Measurements from ENCODE around the gene SPAG17. TPM values are rescaled to one million over a fixed set of nuclear protein-coding genes. Genes with fewer than 3 reads are reported as not detected.

Gene SPAG17
- polyA plus RNA-seq, 2 donors, result 14.2 to 15.4 TPM

DNA sequence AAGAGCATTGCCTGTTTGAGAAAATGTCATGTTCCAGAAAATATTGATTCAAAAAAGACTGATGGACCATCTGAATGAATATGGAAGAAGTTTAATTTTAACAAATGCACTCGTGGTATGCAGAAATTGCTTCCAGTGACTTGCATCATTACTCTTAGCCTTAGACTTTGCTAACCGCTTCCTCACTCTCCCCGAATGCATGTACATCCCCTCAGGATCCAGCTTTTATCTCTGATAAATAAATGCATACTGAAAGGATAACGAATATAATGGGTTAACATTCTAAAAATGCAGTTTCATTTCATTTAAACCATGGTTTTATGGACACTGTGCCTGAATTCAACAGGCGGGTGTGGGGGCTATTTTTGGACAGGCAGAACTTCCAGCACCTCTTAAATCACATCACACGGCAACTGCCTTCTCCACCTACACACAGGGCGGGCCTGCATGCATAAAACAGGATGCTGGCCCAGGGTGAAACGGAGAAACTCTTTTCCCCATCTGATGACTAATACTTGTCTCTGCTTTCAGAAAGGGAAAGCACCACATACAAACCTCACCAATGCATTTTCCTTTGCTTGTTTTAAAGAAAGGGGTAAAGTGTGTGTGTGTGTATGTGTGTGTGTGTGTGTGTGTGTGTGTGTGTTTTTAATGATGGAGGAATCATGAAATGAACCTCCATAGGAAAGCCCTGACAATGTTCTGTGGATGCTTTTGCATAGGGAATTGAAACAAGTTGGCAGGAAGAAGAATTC is 48.7 kb downstream of the SPAG17 start:
- 29 to 36% methylated on average over 8 of the region's 8 CpGs for WGBS, 2 donors
- H3K36me3 ChIP-seq (ENCODE audit: control insufficient read depth in 2 of 2, insufficient read depth in 2 of 2, low read length in 1 of 2), result no peaks in the 10 kb centered on the region
- no peak overlapping the region for H3K4me3 ChIP-seq (ENCODE audit: low read depth in 1 of 2, low read length in 2 of 2)
- no peaks in the 10 kb centered on the region for H3K4me1 ChIP-seq (ENCODE audit: control insufficient read depth in 2 of 2, insufficient read depth in 2 of 2, low read length in 1 of 2)
- peaks cover 0 to 2% of the 10 kb centered on the region in 2 donors for H3K9me3 ChIP-seq (ENCODE audit: control insufficient read depth in 2 of 2, insufficient read depth in 1 of 2, low read depth in 1 of 2, low read length in 1 of 2)
- no peak overlapping the region for H3K27ac ChIP-seq (ENCODE audit: low read depth in 2 of 2, low read length in 1 of 2)
- H3K27me3 ChIP-seq (ENCODE audit: control insufficient read depth in 1 of 2, insufficient read depth in 2 of 2, low read length in 2 of 2), result no peaks in the 10 kb centered on the region

DNA sequence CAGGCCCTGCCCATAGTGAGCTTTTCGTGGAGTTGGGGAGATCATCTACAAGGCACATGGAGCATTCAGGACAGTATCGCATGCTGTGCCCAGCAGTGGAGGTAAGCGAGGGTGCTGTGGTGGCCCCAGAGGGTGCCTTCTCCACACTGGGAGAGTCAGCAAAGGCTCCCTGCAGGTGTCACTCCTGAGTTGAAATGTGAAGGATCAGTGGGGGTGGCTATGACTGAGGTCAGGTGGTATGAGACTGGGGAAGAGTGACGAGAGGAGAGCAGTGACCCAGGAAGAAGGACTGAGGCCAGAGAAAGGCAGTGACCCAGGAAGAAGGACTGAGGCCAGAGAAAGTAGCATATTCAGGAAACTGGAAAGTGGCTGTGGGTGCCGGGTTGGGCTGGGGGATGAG is 53.0 kb downstream of the SPAG17 start:
- H3K4me3 ChIP-seq (ENCODE audit: low read depth in 1 of 2, low read length in 2 of 2), result no peak overlapping the region
- H3K36me3 ChIP-seq (ENCODE audit: control insufficient read depth in 2 of 2, insufficient read depth in 2 of 2, low read length in 1 of 2), result no peaks in the 10 kb centered on the region
- peaks cover 0 to 2% of the 10 kb centered on the region in 2 donors for H3K9me3 ChIP-seq (ENCODE audit: control insufficient read depth in 2 of 2, insufficient read depth in 1 of 2, low read depth in 1 of 2, low read length in 1 of 2)
- 90 to 92% methylated on average over 5 of the region's 5 CpGs for WGBS, 2 donors
- no peaks in the 10 kb centered on the region for H3K27me3 ChIP-seq (ENCODE audit: control insufficient read depth in 1 of 2, insufficient read depth in 2 of 2, low read length in 2 of 2)
- no peak overlapping the region for H3K27ac ChIP-seq (ENCODE audit: low read depth in 2 of 2, low read length in 1 of 2)
- H3K4me1 ChIP-seq (ENCODE audit: control insufficient read depth in 2 of 2, insufficient read depth in 2 of 2, low read length in 1 of 2), result no peaks in the 10 kb centered on the region

DNA sequence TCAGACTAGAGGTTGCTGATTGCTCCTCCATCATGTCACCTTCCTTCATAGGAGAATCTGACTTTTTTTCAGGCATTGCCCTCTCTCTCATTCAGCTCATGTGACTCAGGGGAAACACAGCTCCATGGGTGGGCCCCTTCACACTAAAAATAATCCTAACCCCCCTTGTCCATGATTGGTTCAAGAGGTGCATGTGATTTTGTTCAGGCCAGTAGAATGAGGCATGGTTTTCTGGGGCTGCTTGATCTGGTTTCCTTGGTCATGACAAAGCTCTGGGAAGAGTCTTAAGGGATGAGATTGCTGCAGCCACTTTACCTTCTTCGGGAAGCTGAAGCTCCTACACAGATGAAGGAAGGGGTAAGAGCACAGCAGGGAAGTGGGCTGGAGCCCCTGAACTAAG is 56.3 kb downstream of the SPAG17 start:
- 77 to 85% methylated on average over 1 of the region's 1 CpG for WGBS, 2 donors

DNA sequence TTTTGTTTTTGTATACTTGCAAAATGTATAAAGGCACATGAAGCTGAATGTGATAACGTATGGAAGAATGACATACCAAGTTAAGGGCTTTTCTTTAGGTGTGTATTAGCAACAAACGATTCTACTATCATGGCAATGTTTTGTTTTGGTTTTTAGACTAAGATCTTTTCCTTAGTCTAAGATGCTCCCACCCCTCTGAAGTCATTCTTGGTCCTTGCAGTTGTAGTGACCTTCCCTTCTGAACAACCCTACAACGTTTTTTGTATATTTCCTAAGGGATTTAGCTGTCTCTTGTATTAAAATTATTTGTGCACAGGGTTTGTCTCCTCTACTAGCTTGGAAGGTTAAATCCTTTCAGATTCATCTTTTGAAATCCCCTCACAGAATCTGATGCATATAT is 61.0 kb downstream of the SPAG17 start:
- Histone ChIP-seq H3K27ac (ENCODE audit: low read depth in 2 of 2, low read length in 1 of 2) (no peak overlapping the region), H3K27me3 (ENCODE audit: control insufficient read depth in 1 of 2, insufficient read depth in 2 of 2, low read length in 2 of 2) (no peaks in the 10 kb centered on the region), H3K36me3 (ENCODE audit: control insufficient read depth in 2 of 2, insufficient read depth in 2 of 2, low read length in 1 of 2) (no peaks in the 10 kb centered on the region), H3K9me3 (ENCODE audit: control insufficient read depth in 2 of 2, insufficient read depth in 1 of 2, low read depth in 1 of 2, low read length in 1 of 2) (no peaks in the 10 kb centered on the region), H3K4me1 (ENCODE audit: control insufficient read depth in 2 of 2, insufficient read depth in 2 of 2, low read length in 1 of 2) (no peaks in the 10 kb centered on the region), H3K4me3 (ENCODE audit: low read depth in 1 of 2, low read length in 2 of 2) (no peak overlapping the region)
- WGBS, 2 donors, result 60 to 63% methylated on average over 3 of the region's 3 CpGs

More for the DNA sequence above, 56.3 kb downstream of the SPAG17 start:
- Histone ChIP-seq H3K4me1 (ENCODE audit: control insufficient read depth in 2 of 2, insufficient read depth in 2 of 2, low read length in 1 of 2) (no peaks in the 10 kb centered on the region), H3K36me3 (ENCODE audit: control insufficient read depth in 2 of 2, insufficient read depth in 2 of 2, low read length in 1 of 2) (no peaks in the 10 kb centered on the region), H3K27ac (ENCODE audit: low read depth in 2 of 2, low read length in 1 of 2) (no peak overlapping the region), H3K9me3 (ENCODE audit: control insufficient read depth in 2 of 2, insufficient read depth in 1 of 2, low read depth in 1 of 2, low read length in 1 of 2) (peaks cover 0 to 2% of the 10 kb centered on the region in 2 donors), H3K4me3 (ENCODE audit: low read depth in 1 of 2, low read length in 2 of 2) (no peak overlapping the region), H3K27me3 (ENCODE audit: control insufficient read depth in 1 of 2, insufficient read depth in 2 of 2, low read length in 2 of 2) (no peaks in the 10 kb centered on the region)

DNA sequence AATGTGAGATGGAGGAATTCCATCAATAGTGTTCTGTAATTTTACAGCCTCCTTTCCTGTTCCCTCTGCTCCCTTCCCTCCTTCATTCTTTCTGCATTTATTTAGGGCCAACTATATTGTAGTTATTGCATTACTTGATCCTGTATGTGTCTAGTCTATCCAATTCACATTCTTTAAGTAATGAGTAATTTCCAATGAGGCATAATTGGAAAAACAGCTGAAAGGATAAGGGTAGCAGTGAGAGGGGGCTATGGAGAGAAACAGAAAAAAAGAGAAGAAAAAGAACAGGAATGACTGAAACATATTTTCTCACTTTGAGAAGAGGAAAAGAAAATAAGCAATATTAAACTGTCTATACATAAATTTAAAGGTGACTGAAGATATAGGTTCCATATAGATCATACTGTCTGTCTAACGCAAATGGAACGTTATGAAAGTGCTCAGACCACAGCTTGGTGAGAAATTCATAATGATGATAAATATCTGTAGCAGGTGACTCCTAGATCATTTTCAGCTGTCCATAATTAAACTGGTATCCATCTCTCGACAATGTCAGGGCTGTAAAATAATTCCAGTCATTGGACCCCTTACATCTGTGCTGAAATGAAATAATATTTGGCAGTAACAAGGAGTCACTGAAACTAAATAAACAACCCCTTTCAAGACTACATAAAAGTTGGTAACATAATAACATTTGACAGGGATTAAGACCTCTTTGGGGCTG is 61.8 kb downstream of the SPAG17 start:
- Histone ChIP-seq H3K27me3 (ENCODE audit: control insufficient read depth in 1 of 2, insufficient read depth in 2 of 2, low read length in 2 of 2) (no peaks in the 10 kb centered on the region), H3K9me3 (ENCODE audit: control insufficient read depth in 2 of 2, insufficient read depth in 1 of 2, low read depth in 1 of 2, low read length in 1 of 2) (no peaks in the 10 kb centered on the region), H3K4me3 (ENCODE audit: low read depth in 1 of 2, low read length in 2 of 2) (no peak overlapping the region), H3K36me3 (ENCODE audit: control insufficient read depth in 2 of 2, insufficient read depth in 2 of 2, low read length in 1 of 2) (no peaks in the 10 kb centered on the region), H3K4me1 (ENCODE audit: control insufficient read depth in 2 of 2, insufficient read depth in 2 of 2, low read length in 1 of 2) (no peaks in the 10 kb centered on the region), H3K27ac (ENCODE audit: low read depth in 2 of 2, low read length in 1 of 2) (no peak overlapping the region)
- 69 to 81% methylated on average over 3 of the region's 3 CpGs for WGBS, 2 donors

DNA sequence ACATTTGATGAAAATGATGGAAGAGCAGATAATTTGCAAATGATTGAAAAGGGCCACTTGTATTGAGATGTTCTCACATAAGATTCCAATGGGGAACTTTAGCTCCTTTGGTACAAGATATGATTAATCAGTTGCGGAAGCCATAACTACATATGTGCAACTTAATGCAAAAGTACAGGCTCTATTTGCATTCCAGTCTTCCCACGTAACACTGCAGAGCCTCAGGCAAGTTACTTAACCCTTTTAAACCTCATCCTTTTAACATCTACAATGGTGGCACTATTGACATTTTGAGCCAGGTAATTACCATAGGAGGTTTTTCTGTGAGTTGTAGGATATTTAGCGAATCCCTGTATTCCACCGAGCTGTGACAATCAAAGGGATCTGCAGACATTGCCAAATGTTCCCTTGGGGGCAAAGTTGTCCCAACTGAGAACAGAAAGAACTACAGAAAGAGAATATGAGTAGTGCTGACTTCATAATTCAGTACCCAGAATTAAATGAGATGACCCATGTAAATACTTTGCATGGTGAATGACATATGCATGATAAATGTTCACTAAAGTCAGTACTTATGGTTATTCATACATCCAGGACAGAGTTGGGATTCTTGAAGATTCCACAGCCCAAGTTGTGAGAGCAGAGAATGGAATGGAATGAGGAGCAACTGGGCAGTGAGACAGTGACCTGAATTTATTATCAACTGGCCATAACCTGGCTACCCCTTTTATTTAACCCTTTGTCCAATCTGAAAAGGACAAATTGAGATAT is 62.6 kb downstream of the SPAG17 start:
- WGBS, 2 donors, result 44 to 62% methylated on average over 4 of the region's 4 CpGs
- H3K4me1 ChIP-seq (ENCODE audit: control insufficient read depth in 2 of 2, insufficient read depth in 2 of 2, low read length in 1 of 2), result no peaks in the 10 kb centered on the region
- H3K27ac ChIP-seq (ENCODE audit: low read depth in 2 of 2, low read length in 1 of 2), result no peak overlapping the region
- no peaks in the 10 kb centered on the region for H3K27me3 ChIP-seq (ENCODE audit: control insufficient read depth in 1 of 2, insufficient read depth in 2 of 2, low read length in 2 of 2)
- H3K4me3 ChIP-seq (ENCODE audit: low read depth in 1 of 2, low read length in 2 of 2), result no peak overlapping the region
- H3K9me3 ChIP-seq (ENCODE audit: control insufficient read depth in 2 of 2, insufficient read depth in 1 of 2, low read depth in 1 of 2, low read length in 1 of 2), result no peaks in the 10 kb centered on the region
- no peaks in the 10 kb centered on the region for H3K36me3 ChIP-seq (ENCODE audit: control insufficient read depth in 2 of 2, insufficient read depth in 2 of 2, low read length in 1 of 2)

DNA sequence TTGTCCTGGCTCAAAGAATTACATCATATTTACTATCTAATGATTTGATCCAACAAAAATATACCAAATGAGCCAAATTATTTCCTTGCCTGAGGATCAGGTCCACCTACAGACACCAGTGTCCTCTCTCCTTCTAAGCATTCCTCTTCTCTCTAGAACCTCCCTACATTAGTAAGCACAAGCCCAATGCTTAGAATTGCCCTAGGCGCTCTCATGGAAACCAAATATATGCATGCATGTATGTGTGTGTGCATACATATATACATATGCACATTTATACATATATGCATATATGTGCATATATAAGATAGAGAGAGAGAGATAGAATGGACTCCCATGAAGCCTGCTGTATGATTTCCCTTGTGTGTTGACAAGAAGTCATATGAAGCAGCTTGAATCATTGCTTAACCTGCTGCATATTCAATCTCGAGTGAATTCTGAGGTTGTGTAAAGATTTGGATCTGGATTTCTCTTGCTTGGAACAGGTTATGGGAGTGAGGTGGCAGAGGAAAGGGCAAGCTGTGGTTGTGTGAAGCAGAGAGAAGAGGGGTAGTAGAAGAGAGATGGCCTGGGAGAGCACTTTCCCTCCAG is 66.1 kb downstream of the SPAG17 start:
- H3K27ac ChIP-seq (ENCODE audit: low read depth in 2 of 2, low read length in 1 of 2), result no peak overlapping the region
- no peak overlapping the region for H3K4me3 ChIP-seq (ENCODE audit: low read depth in 1 of 2, low read length in 2 of 2)
- H3K27me3 ChIP-seq (ENCODE audit: control insufficient read depth in 1 of 2, insufficient read depth in 2 of 2, low read length in 2 of 2), result no peaks in the 10 kb centered on the region
- H3K9me3 ChIP-seq (ENCODE audit: control insufficient read depth in 2 of 2, insufficient read depth in 1 of 2, low read depth in 1 of 2, low read length in 1 of 2), result no peaks in the 10 kb centered on the region
- 78 to 81% methylated on average over 2 of the region's 2 CpGs for WGBS, 2 donors
- H3K36me3 ChIP-seq (ENCODE audit: control insufficient read depth in 2 of 2, insufficient read depth in 2 of 2, low read length in 1 of 2), result no peaks in the 10 kb centered on the region
- no peaks in the 10 kb centered on the region for H3K4me1 ChIP-seq (ENCODE audit: control insufficient read depth in 2 of 2, insufficient read depth in 2 of 2, low read length in 1 of 2)

DNA sequence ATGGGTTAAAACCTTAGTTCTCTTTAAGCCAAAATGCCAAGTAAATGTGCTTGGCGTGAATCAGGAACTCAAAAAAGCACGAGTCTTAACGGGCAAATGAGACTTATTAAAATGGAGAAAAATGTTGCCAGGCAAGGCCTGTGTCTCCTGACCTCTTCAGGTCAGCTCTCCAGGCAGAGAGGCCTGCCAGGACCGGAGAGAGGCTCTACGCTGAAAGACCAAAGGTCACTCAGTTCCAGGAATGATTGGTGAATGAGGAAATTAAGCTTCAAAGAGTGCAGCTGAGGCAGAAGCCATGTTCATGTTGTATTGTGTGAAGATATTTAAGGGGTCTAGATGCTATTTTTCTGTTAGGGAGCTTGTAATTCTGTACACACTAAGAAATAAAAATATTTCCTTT is 66.6 kb downstream of the SPAG17 start:
- WGBS, 2 donors, result 30 to 39% methylated on average over 5 of the region's 5 CpGs
- Histone ChIP-seq H3K36me3 (ENCODE audit: control insufficient read depth in 2 of 2, insufficient read depth in 2 of 2, low read length in 1 of 2) (no peaks in the 10 kb centered on the region), H3K4me1 (ENCODE audit: control insufficient read depth in 2 of 2, insufficient read depth in 2 of 2, low read length in 1 of 2) (no peaks in the 10 kb centered on the region), H3K27me3 (ENCODE audit: control insufficient read depth in 1 of 2, insufficient read depth in 2 of 2, low read length in 2 of 2) (no peaks in the 10 kb centered on the region), H3K27ac (ENCODE audit: low read depth in 2 of 2, low read length in 1 of 2) (no peak overlapping the region), H3K9me3 (ENCODE audit: control insufficient read depth in 2 of 2, insufficient read depth in 1 of 2, low read depth in 1 of 2, low read length in 1 of 2) (no peaks in the 10 kb centered on the region), H3K4me3 (ENCODE audit: low read depth in 1 of 2, low read length in 2 of 2) (no peak overlapping the region)

DNA sequence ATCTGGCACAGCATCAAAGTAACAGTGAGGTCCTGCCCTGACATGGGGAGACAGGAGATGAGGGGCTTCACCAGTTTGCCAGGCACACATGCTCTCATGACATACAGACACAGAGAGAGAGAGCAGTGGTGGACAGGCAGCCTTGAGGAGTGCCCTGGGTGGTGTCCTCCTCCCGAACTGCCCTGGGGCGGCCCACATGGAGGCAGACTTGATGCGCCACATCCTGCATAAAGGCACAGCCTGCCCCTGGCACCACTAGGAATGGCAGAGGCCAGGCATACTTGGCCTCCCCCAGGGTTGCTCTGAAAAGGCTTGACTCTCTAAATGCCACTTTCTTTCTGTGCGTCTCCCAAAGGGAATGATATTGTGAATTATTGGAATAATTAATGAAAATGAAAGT is 67.5 kb downstream of the SPAG17 start:
- no peaks in the 10 kb centered on the region for H3K36me3 ChIP-seq (ENCODE audit: control insufficient read depth in 2 of 2, insufficient read depth in 2 of 2, low read length in 1 of 2)
- H3K4me3 ChIP-seq (ENCODE audit: low read depth in 1 of 2, low read length in 2 of 2), result no peak overlapping the region
- no peaks in the 10 kb centered on the region for H3K4me1 ChIP-seq (ENCODE audit: control insufficient read depth in 2 of 2, insufficient read depth in 2 of 2, low read length in 1 of 2)
- whole genome bisulfite sequencing, 2 donors, result 78 to 86% methylated on average over 4 of the region's 4 CpGs
- no peaks in the 10 kb centered on the region for H3K27me3 ChIP-seq (ENCODE audit: control insufficient read depth in 1 of 2, insufficient read depth in 2 of 2, low read length in 2 of 2)
- no peak overlapping the region for H3K27ac ChIP-seq (ENCODE audit: low read depth in 2 of 2, low read length in 1 of 2)
- H3K9me3 ChIP-seq (ENCODE audit: control insufficient read depth in 2 of 2, insufficient read depth in 1 of 2, low read depth in 1 of 2, low read length in 1 of 2), result no peaks in the 10 kb centered on the region

Data from esophagus (tissue), 2 donors.